Nephron (organoid): Measurements from ENCODE around the gene NUS1.
"Not testable (repeated sequence)": the region's sequence is repeated elsewhere in the genome, so short reads cannot be mapped to it uniquely, and the experiment has no call there.

Experiments used
- H3K27ac Mint-ChIP-seq, 3 experiments: 2 replicates each; pipeline ENCODE4 v1.8.0; 2020; ENCODE audit warnings: mixed read lengths in 3 of 3, mild to moderate bottlenecking in 2 of 3, moderate library complexity in 1 of 3
- H3K27me3 Mint-ChIP-seq: 2 replicates; pipeline ENCODE4 v1.8.0; 2021; ENCODE audit warnings: low read depth, mild to moderate bottlenecking, moderate library complexity, mixed read lengths
- H3K36me3 Mint-ChIP-seq: 2 replicates; pipeline ENCODE4 v1.8.0; 2020; ENCODE audit warnings: low read depth, mixed read lengths
- H3K4me1 Mint-ChIP-seq: 2 replicates; pipeline ENCODE4 v1.8.0; 2020; ENCODE audit warnings: mixed read lengths
- H3K4me3 Mint-ChIP-seq, 3 experiments: 2 replicates each; pipeline ENCODE4 v1.8.0; 2020; ENCODE audit warnings: mild to moderate bottlenecking in 3 of 3, mixed read lengths in 3 of 3, moderate library complexity in 2 of 3
- H3K9me3 Mint-ChIP-seq: 2 replicates; pipeline ENCODE4 v1.8.0; 2020; ENCODE audit warnings: mixed read lengths
- CTCF ChIP-seq, 3 experiments: fragments of 200-600 bp; sonication (generic); IDR thresholded peaks; one replicate each; pipeline ENCODE4 v1.5.0; 2021; ENCODE audit warnings: antibody characterized with exemption in 3 of 3; ENCODE audit not compliant: unreplicated experiment in 3 of 3

The NUS1 gene

GRCh38 chr6:117674991-117675657 is at the start of gene NUS1:
Gene NUS1, plus strand, starts transcription at chr6:117675469. Its CDS starts 202 bp downstream, at chr6:117675671.
- H3K36me3 Mint-ChIP-seq = peaks cover 23% of the 10 kb centered on the region
- H3K4me3 Mint-ChIP-seq = peak within 1 kb of the TSS; percentile 93 to 94 (median 93)
- H3K4me1 Mint-ChIP-seq = peaks cover 37% of the 10 kb centered on the region
- no peaks in the 10 kb centered on the region for H3K9me3 Mint-ChIP-seq
- H3K27me3 Mint-ChIP-seq = no peaks in the 10 kb centered on the region
- TF ChIP-seq CTCF (IDR thresholded peaks at IDR 0.05; ENCODE audit: unreplicated experiment in 3 of 3) = peak; percentile 66 to 85 (median 77)
- H3K27ac Mint-ChIP-seq = peak within 1 kb of the TSS; percentile 34 to 92 (median 80)

GRCh38 chr6:117627533-117627932 is 47.7 kb upstream of the NUS1 start:
- H3K4me1 Mint-ChIP-seq = no peaks in the 10 kb centered on the region

GRCh38 chr6:117629119-117629660 is 46.1 kb upstream of the NUS1 start:
- peak overlapping the region in 1 of 3 experiments; percentile 38 for H3K27ac Mint-ChIP-seq
- H3K4me1 Mint-ChIP-seq = no peaks in the 10 kb centered on the region
- no peak for TF ChIP-seq CTCF (IDR thresholded peaks at IDR 0.05; ENCODE audit: unreplicated experiment in 3 of 3)
- peaks cover 4% of the 10 kb centered on the region for H3K36me3 Mint-ChIP-seq
- H3K4me3 Mint-ChIP-seq = no peak overlapping the region
- peaks cover 15% of the 10 kb centered on the region for H3K9me3 Mint-ChIP-seq
- H3K27me3 Mint-ChIP-seq = no peaks in the 10 kb centered on the region

More at GRCh38 chr6:117627533-117627932, 47.7 kb upstream of the NUS1 start:
- no peak overlapping the region for H3K27ac Mint-ChIP-seq
- H3K36me3 Mint-ChIP-seq = peaks cover 4% of the 10 kb centered on the region
- no peak for TF ChIP-seq CTCF (IDR thresholded peaks at IDR 0.05; ENCODE audit: unreplicated experiment in 3 of 3)
- no peaks in the 10 kb centered on the region for H3K27me3 Mint-ChIP-seq
- no peak overlapping the region for H3K4me3 Mint-ChIP-seq
- H3K9me3 Mint-ChIP-seq = peaks cover 23% of the 10 kb centered on the region

GRCh38 chr6:117637770-117638169 is 37.5 kb upstream of the NUS1 start:
- peaks cover 3% of the 10 kb centered on the region for H3K27me3 Mint-ChIP-seq
- H3K4me3 Mint-ChIP-seq = no peak overlapping the region
- no peaks in the 10 kb centered on the region for H3K9me3 Mint-ChIP-seq
- H3K4me1 Mint-ChIP-seq = peaks cover 6% of the 10 kb centered on the region
- no peak for TF ChIP-seq CTCF (IDR thresholded peaks at IDR 0.05; ENCODE audit: unreplicated experiment in 3 of 3)
- peak overlapping the region; percentile 7 to 31 (median 29) for H3K27ac Mint-ChIP-seq
- no peaks in the 10 kb centered on the region for H3K36me3 Mint-ChIP-seq

- H3K27ac Mint-ChIP-seq = no peak overlapping the region
- no peaks in the 10 kb centered on the region for H3K27me3 Mint-ChIP-seq
- no peak for TF ChIP-seq CTCF (IDR thresholded peaks at IDR 0.05; ENCODE audit: unreplicated experiment in 3 of 3)
- peaks cover 2% of the 10 kb centered on the region for H3K9me3 Mint-ChIP-seq
- peaks cover 3% of the 10 kb centered on the region for H3K4me1 Mint-ChIP-seq
- no peak overlapping the region for H3K4me3 Mint-ChIP-seq
- no peaks in the 10 kb centered on the region for H3K36me3 Mint-ChIP-seq
Measured at GRCh38 chr6:117642976-117643375, 32.3 kb upstream of the NUS1 start.

GRCh38 chr6:117651984-117652383 is 23.3 kb upstream of the NUS1 start:
- not testable (repeated sequence) for H3K27ac Mint-ChIP-seq, H3K4me1 Mint-ChIP-seq, H3K9me3 Mint-ChIP-seq, H3K36me3 Mint-ChIP-seq, H3K4me3 Mint-ChIP-seq, H3K27me3 Mint-ChIP-seq
